ENCODE results near the gene NSF.

- no peak for TF ChIP-seq CTCF (IDR thresholded peaks at IDR 0.05)
- no peak for TF ChIP-seq POLR2A (IDR thresholded peaks at IDR 0.05)
Observed at GRCh38 chr17:46737326-46737725, 146.9 kb downstream of the NSF start.

Measured in Peyer's patch (tissue), 4 donors.